Mesenchymal stem cell (in vitro differentiated cells and primary cell): ENCODE data around the gene ERC2.
"Not testable (repeated sequence)": the region's sequence is repeated elsewhere in the genome, so short reads cannot be mapped to it uniquely, and the experiment has no call there.

Source experiments
- DNase-seq: peaks from one replicate; pipeline ENCODE4 v3.0.0-alpha.2; 2013
- H2AFZ ChIP-seq: one replicate; pipeline ENCODE4 v1.6.1; 2013; ENCODE audit warnings: low read depth, mild to moderate bottlenecking, control low read depth, inconsistent platforms, low read length, moderate library complexity
- H2AK5ac ChIP-seq: 2 replicates; pipeline ENCODE4 v1.6.1; 2013; ENCODE audit warnings: low read length, moderate library complexity, mild to moderate bottlenecking, inconsistent platforms; ENCODE audit not compliant: severe bottlenecking
- H2BK120ac ChIP-seq: one replicate; pipeline ENCODE4 v1.6.1; 2013; ENCODE audit warnings: low read depth, mild to moderate bottlenecking, inconsistent platforms, low read length, moderate library complexity
- H2BK12ac ChIP-seq, 2 experiments: one replicate each; pipeline ENCODE4 v1.6.1; 2013; ENCODE audit warnings: inconsistent platforms in 2 of 2, low read length in 2 of 2, mild to moderate bottlenecking in 2 of 2, moderate library complexity in 2 of 2, control low read depth in 1 of 2
- H2BK15ac ChIP-seq: one replicate; pipeline ENCODE4 v1.6.1; 2013; ENCODE audit warnings: mild to moderate bottlenecking, low read depth, inconsistent platforms; ENCODE audit not compliant: poor library complexity, severe bottlenecking
- H2BK5ac ChIP-seq: 2 replicates; pipeline ENCODE4 v1.6.1; 2013; ENCODE audit warnings: low read depth, mild to moderate bottlenecking, low read length, control low read depth, inconsistent platforms; ENCODE audit not compliant: poor library complexity, severe bottlenecking
- H3K14ac ChIP-seq, 2 experiments: one replicate each; pipeline ENCODE4 v1.6.1; 2013; ENCODE audit warnings: inconsistent platforms in 2 of 2, low read length in 2 of 2, control low read depth in 1 of 2, mild to moderate bottlenecking in 1 of 2, moderate library complexity in 1 of 2
- H3K18ac ChIP-seq, 2 experiments: one replicate each; pipeline ENCODE4 v1.6.1; 2013; ENCODE audit warnings: inconsistent platforms in 2 of 2, low read length in 2 of 2, control low read depth in 1 of 2, low read depth in 1 of 2, mild to moderate bottlenecking in 1 of 2
- H3K23ac ChIP-seq, 2 experiments: one replicate each; pipeline ENCODE4 v1.6.1; 2013; ENCODE audit warnings: inconsistent platforms in 2 of 2, low read length in 2 of 2, mild to moderate bottlenecking in 2 of 2, moderate library complexity in 2 of 2, control low read depth in 1 of 2
- H3K27ac ChIP-seq: 2 replicates; pipeline ENCODE4 v1.5.1; 2013; ENCODE audit warnings: mild to moderate bottlenecking, moderate library complexity, low read length, control low read depth, inconsistent platforms; ENCODE audit not compliant: poor library complexity, severe bottlenecking
- H3K27me3 ChIP-seq, 2 experiments: 2 replicates each; pipeline versions ENCODE4 v1.6.1 to v1.7.0; 2013; ENCODE audit warnings: low read length in 2 of 2, mild to moderate bottlenecking in 2 of 2, moderate library complexity in 2 of 2, control low read depth in 1 of 2, inconsistent platforms in 1 of 2; ENCODE audit not compliant: control insufficient read depth in 1 of 2, insufficient read depth in 1 of 2
- H3K36me3 ChIP-seq, 2 experiments: 2 replicates each; pipeline versions ENCODE4 v1.6.1 to v1.7.0; 2013; ENCODE audit warnings: low read length in 2 of 2, control low read depth in 1 of 2, inconsistent platforms in 1 of 2, low read depth in 1 of 2, mild to moderate bottlenecking in 1 of 2; ENCODE audit not compliant: insufficient read depth in 2 of 2, control insufficient read depth in 1 of 2
- H3K4ac ChIP-seq, 2 experiments: one replicate each; pipeline ENCODE4 v1.6.1; 2013; ENCODE audit warnings: inconsistent platforms in 2 of 2, low read length in 2 of 2, mild to moderate bottlenecking in 2 of 2, moderate library complexity in 2 of 2, control low read depth in 1 of 2, low read depth in 1 of 2
- H3K4me1 ChIP-seq: 2 replicates; pipeline ENCODE4 v1.6.1; 2013; ENCODE audit warnings: low read depth, low read length, control low read depth; ENCODE audit not compliant: control insufficient read depth, insufficient read depth
- H3K4me2 ChIP-seq: 2 replicates; pipeline ENCODE4 v1.6.1; 2013; ENCODE audit warnings: low read length, mild to moderate bottlenecking, inconsistent platforms; ENCODE audit not compliant: poor library complexity, severe bottlenecking
- H3K4me3 ChIP-seq, 2 experiments: 2 replicates each; pipeline versions ENCODE4 v1.5.1 to v1.7.0; 2013; ENCODE audit warnings: low read length in 2 of 2, mild to moderate bottlenecking in 2 of 2, control low read depth in 1 of 2, low read depth in 1 of 2; ENCODE audit not compliant: insufficient read depth in 1 of 2
- H3K79me1 ChIP-seq: replicated peaks from 2 replicates; pipeline ENCODE4 v1.6.1; 2013; ENCODE audit warnings: mild to moderate bottlenecking, control low read depth, low read length, inconsistent platforms; ENCODE audit not compliant: poor library complexity, severe bottlenecking
- H3K9ac ChIP-seq: 2 replicates; pipeline ENCODE4 v1.7.0; 2013; ENCODE audit warnings: mild to moderate bottlenecking, low read length, moderate library complexity
- H3K9me3 ChIP-seq: 2 replicates; pipeline ENCODE4 v1.7.0; 2013; ENCODE audit warnings: mild to moderate bottlenecking, low read length; ENCODE audit not compliant: control insufficient read depth
- H4K8ac ChIP-seq: one replicate; pipeline ENCODE4 v1.6.1; 2013; ENCODE audit warnings: inconsistent platforms, mild to moderate bottlenecking, low read length, moderate library complexity
- H4K91ac ChIP-seq: one replicate; pipeline ENCODE4 v1.6.1; 2013; ENCODE audit warnings: mild to moderate bottlenecking, low read length, inconsistent platforms
- WGBS: methylation state at CpG from one replicate; pipeline ENCODE4 v1.1.7; 2013; ENCODE audit warnings: mixed read lengths; 5-methylcytosine and 5-hydroxymethylcytosine counted together

Gene ERC2

GRCh38 chr3:56023546-56023945 lies 444.7 kb downstream of the ERC2 start:
- 100% methylated on average over 2 of the region's 2 CpGs for WGBS
- Histone ChIP-seq H3K4me3 (no peak overlapping the region), H3K23ac (no peak overlapping the region), H3K9me3 (no peaks in the 10 kb centered on the region), H3K27ac (no peak overlapping the region), H3K14ac (no peak overlapping the region), H2AK5ac (no peak overlapping the region), H3K27me3 (no peaks in the 10 kb centered on the region), H3K18ac (no peak overlapping the region), H3K4me1 (no peaks in the 10 kb centered on the region), H2BK15ac (no peak overlapping the region), H4K8ac (no peak overlapping the region), H3K36me3 (no peaks in the 10 kb centered on the region), H4K91ac (no peak overlapping the region), H2AFZ (no peak overlapping the region), H3K4ac (no peak overlapping the region), H3K9ac (no peak overlapping the region), H2BK5ac (no peak overlapping the region), H2BK12ac (no peak overlapping the region), H3K4me2 (no peak overlapping the region), H2BK120ac (no peak overlapping the region), H3K79me1 (no peaks in the 10 kb centered on the region)
- DNase-seq, result no peak

GRCh38 chr3:56022619-56023018 lies 445.6 kb downstream of the ERC2 start:
- Histone ChIP-seq H3K9me3 (no peaks in the 10 kb centered on the region), H3K4me2 (no peak overlapping the region), H2BK15ac (no peak overlapping the region), H2AFZ (no peak overlapping the region), H3K9ac (no peak overlapping the region), H2AK5ac (no peak overlapping the region), H3K4me1 (no peaks in the 10 kb centered on the region), H3K36me3 (no peaks in the 10 kb centered on the region), H4K8ac (no peak overlapping the region), H3K18ac (no peak overlapping the region), H2BK12ac (no peak overlapping the region), H3K79me1 (no peaks in the 10 kb centered on the region), H3K4ac (no peak overlapping the region), H4K91ac (no peak overlapping the region), H2BK120ac (no peak overlapping the region), H3K4me3 (no peak overlapping the region), H3K27me3 (no peaks in the 10 kb centered on the region), H3K27ac (no peak overlapping the region), H3K14ac (no peak overlapping the region), H2BK5ac (no peak overlapping the region), H3K23ac (no peak overlapping the region)
- no peak for DNase-seq

- no peaks in the 10 kb centered on the region for H3K36me3 ChIP-seq
- H3K4ac ChIP-seq, result no peak overlapping the region
- no peaks in the 10 kb centered on the region for H3K4me1 ChIP-seq
- no peaks in the 10 kb centered on the region for H3K27me3 ChIP-seq
- H3K9me3 ChIP-seq, result no peaks in the 10 kb centered on the region
- H4K91ac ChIP-seq, result no peak overlapping the region
- no peak overlapping the region for H3K4me3 ChIP-seq
- H4K8ac ChIP-seq, result no peak overlapping the region
- no peak overlapping the region for H2AK5ac ChIP-seq
- H2BK5ac ChIP-seq, result no peak overlapping the region
- peak; percentile 12 for DNase-seq
- peak overlapping the region in 1 of 2 experiments; percentile 21 for H3K18ac ChIP-seq
- no peak overlapping the region for H3K27ac ChIP-seq
- H3K9ac ChIP-seq, result no peak overlapping the region
- H3K79me1 ChIP-seq, result no peaks in the 10 kb centered on the region
- no peak overlapping the region for H2BK15ac ChIP-seq
- H2BK120ac ChIP-seq, result no peak overlapping the region
- H3K23ac ChIP-seq, result no peak overlapping the region
- H3K14ac ChIP-seq, result no peak overlapping the region
- no peak overlapping the region for H2AFZ ChIP-seq
- WGBS, result 80% methylated on average over 4 of the region's 4 CpGs
- H2BK12ac ChIP-seq, result no peak overlapping the region
- H3K4me2 ChIP-seq, result no peak overlapping the region
These were observed 448.6 kb downstream of the ERC2 start for GRCh38 chr3:56019490-56020146.

- H3K18ac ChIP-seq, H3K79me1 ChIP-seq, H3K14ac ChIP-seq, H2AK5ac ChIP-seq, H4K8ac ChIP-seq, H2BK5ac ChIP-seq, H3K9me3 ChIP-seq, H2BK120ac ChIP-seq, H2AFZ ChIP-seq, H3K27ac ChIP-seq, H3K4me2 ChIP-seq, H3K9ac ChIP-seq, H3K23ac ChIP-seq, H3K36me3 ChIP-seq, H4K91ac ChIP-seq, H3K4me3 ChIP-seq, H2BK12ac ChIP-seq, H2BK15ac ChIP-seq, H3K27me3 ChIP-seq, H3K4me1 ChIP-seq, H3K4ac ChIP-seq, DNase-seq: not testable (repeated sequence)
- WGBS, result no CpG with 5 or more reads among the region's 1 CpG
These were observed 452.9 kb downstream of the ERC2 start for GRCh38 chr3:56015374-56015773.
